A673 (cell line): Measurements from ENCODE around the gene ATIC. TPM values are rescaled to one million over a fixed set of nuclear protein-coding genes. Genes with fewer than 3 reads are reported as not detected.

Experiments used
- BruUV-seq: library from RNA; stranded (reverse); fragments of 400-500 nt; replicated peaks from 2 replicates; lab custom pipeline; 2021; lab: Mats Ljungman, UMichigan
- CTCF ChIA-PET: fragments of 300-600 bp; sonication (Branson Sonifier 250); formaldehyde crosslinking; loops from one replicate; lab custom pipeline; 2022; ENCODE audit warnings: antibody characterized with exemption; lab: Charles Lee
- POLR2A ChIA-PET: fragments of 300-600 bp; sonication (Branson Sonifier 250); formaldehyde crosslinking; loops from one replicate; lab custom pipeline; 2022; ENCODE audit warnings: antibody characterized with exemption; ENCODE audit not compliant: low non-redundant PET; lab: Charles Lee
- DNase-seq: peaks from one replicate; pipeline ENCODE4 v3.0.0-alpha.2; 2015; ENCODE audit warnings: low spot score
- H3K27ac ChIP-seq: fragments of 200-600 bp; sonication (generic); 2 replicates; pipeline ENCODE4 v1.5.1; 2016; ENCODE audit warnings: mixed run types, low read depth, mild to moderate bottlenecking, mixed read lengths, antibody characterized with exemption, low read length; ENCODE audit not compliant: poor library complexity, severe bottlenecking
- H3K27me3 ChIP-seq: fragments of 200-600 bp; sonication (generic); replicated peaks from 2 replicates; pipeline ENCODE4 v1.6.1; 2017; ENCODE audit warnings: mixed run types, low read depth, mild to moderate bottlenecking, mixed read lengths, antibody characterized with exemption, low read length; ENCODE audit not compliant: insufficient read depth, poor library complexity
- H3K36me3 ChIP-seq: fragments of 200-600 bp; sonication (generic); 2 replicates; pipeline ENCODE4 v1.6.1; 2016; ENCODE audit warnings: mixed run types, mild to moderate bottlenecking, mixed read lengths, antibody characterized with exemption, low read length; ENCODE audit not compliant: insufficient read depth, poor library complexity, severe bottlenecking
- H3K4me1 ChIP-seq: fragments of 200-600 bp; sonication (generic); 2 replicates; pipeline ENCODE4 v1.6.1; 2017; ENCODE audit warnings: mixed run types, mild to moderate bottlenecking, mixed read lengths, antibody characterized with exemption, low read length; ENCODE audit not compliant: insufficient read depth, poor library complexity, severe bottlenecking
- H3K4me3 ChIP-seq: fragments of 200-600 bp; sonication (generic); 2 replicates; pipeline ENCODE4 v1.5.1; 2016; ENCODE audit warnings: low read depth, mixed run types, mild to moderate bottlenecking, mixed read lengths, low read length; ENCODE audit not compliant: poor library complexity, severe bottlenecking
- H3K9me3 ChIP-seq: fragments of 200-600 bp; sonication (generic); 2 replicates; pipeline ENCODE4 v1.6.1; 2016; ENCODE audit warnings: mixed run types, low read depth, mild to moderate bottlenecking, mixed read lengths, antibody characterized with exemption, low read length; ENCODE audit not compliant: poor library complexity, severe bottlenecking
- CTCF ChIP-seq: fragments of 300-800, 200-600 bp; sonication (generic); conservative IDR thresholded peaks from 2 replicates; pipeline ENCODE4 v1.5.1; 2017; ENCODE audit warnings: low read depth, mild to moderate bottlenecking, antibody characterized with exemption, low read length, moderate library complexity, mixed read lengths
- EZH2 ChIP-seq: fragments of 200-600 bp; sonication (generic); IDR thresholded peaks from 2 replicates; pipeline ENCODE4 v1.6.1; 2017; ENCODE audit warnings: borderline replicate concordance, low read depth, mild to moderate bottlenecking, mixed read lengths, antibody characterized with exemption, low read length; ENCODE audit not compliant: poor library complexity, severe bottlenecking
- intact Hi-C: fragments of 100-400 bp; cut with micrococcal nuclease; formaldehyde crosslinking; loops from one replicate; pipeline ENCODE4 v1.10.0; 2022; ENCODE audit not compliant: unreplicated experiment
- total RNA-seq: library from RNA; stranded (reverse); gene quantifications from 2 replicates; pipeline ENCODE4 v1.2.3, GENCODE V29; 2021

The ATIC gene
- total RNA-seq, 1 experiment from 2014 or later = 328 TPM

DNA sequence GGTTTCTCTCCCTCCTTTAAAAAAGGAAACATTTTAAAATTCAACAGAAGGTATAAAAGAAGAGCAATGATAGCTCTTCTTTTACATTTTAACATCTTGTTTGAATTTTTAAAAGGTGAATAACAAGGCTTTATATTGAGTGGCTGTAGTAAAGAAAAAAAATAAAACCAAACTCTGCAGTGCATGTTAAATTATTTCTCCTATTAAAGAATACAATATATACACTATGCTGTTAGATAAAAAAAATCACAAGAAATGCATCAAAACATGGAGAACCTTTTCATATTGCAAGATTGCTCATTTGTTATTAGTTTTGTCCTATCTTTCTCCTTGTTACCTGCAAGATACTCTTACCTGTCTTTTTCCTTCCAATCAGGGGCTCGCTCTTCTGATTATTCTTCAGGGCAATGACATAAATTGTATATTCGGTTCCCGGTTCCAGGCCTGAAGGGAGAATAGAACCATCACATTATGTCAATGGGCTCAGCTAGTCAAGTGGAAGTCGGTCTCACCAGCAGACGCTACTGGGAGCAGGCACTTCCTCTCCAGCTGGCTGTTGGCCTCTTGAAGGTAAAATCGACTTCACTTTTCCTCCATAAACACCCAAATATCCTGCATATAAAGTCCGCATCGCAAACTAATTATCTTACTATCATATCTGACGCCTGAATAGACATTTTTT, 61.2 kb downstream of the ATIC start:
- POLR2A ChIA-PET = no interaction called here
- peaks cover 99% of the 10 kb centered on the region for H3K36me3 ChIP-seq
- no peak for TF ChIP-seq CTCF
- no peak for TF ChIP-seq EZH2
- H3K27me3 ChIP-seq = no peaks in the 10 kb centered on the region
- CTCF ChIA-PET = no interaction called here
- intact Hi-C loops = no loop called here
- DNase-seq = no peak
- no TSS peak for BruUV-seq
- no peaks in the 10 kb centered on the region for H3K4me1 ChIP-seq
- H3K9me3 ChIP-seq = no peaks in the 10 kb centered on the region
- no peak overlapping the region for H3K4me3 ChIP-seq
- H3K27ac ChIP-seq = peak overlapping the region; percentile 13

DNA sequence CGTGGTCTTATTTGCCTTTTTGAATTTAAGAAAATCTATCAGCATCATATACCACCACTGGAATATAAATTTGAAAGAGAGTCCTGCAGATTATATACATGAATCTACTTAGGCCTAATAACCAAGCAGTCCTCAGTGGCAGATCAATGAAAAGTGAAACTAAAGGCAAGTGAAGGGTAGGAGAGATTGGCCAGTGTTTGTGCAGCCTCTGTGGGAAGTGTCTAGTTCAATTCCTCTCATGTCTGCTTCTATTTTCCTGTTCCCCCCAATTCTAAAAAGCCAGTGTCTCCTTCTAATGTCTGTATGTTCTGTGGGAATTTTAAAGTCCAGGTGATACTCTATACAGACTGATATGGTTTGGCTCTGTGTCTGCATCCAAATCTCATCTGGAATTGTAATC, 62.1 kb downstream of the ATIC start:
- Histone ChIP-seq H3K27me3 (no peaks in the 10 kb centered on the region), H3K9me3 (no peaks in the 10 kb centered on the region), H3K4me1 (no peaks in the 10 kb centered on the region), H3K36me3 (peaks cover 99% of the 10 kb centered on the region), H3K4me3 (no peak overlapping the region), H3K27ac (peak overlapping the region; percentile 4)
- BruUV-seq = no TSS peak
- DNase-seq = no peak
- ChIA-PET CTCF (no interaction called here), POLR2A (no interaction called here)
- TF ChIP-seq EZH2 (no peak), CTCF (no peak)
- intact Hi-C loops = no loop called here

DNA sequence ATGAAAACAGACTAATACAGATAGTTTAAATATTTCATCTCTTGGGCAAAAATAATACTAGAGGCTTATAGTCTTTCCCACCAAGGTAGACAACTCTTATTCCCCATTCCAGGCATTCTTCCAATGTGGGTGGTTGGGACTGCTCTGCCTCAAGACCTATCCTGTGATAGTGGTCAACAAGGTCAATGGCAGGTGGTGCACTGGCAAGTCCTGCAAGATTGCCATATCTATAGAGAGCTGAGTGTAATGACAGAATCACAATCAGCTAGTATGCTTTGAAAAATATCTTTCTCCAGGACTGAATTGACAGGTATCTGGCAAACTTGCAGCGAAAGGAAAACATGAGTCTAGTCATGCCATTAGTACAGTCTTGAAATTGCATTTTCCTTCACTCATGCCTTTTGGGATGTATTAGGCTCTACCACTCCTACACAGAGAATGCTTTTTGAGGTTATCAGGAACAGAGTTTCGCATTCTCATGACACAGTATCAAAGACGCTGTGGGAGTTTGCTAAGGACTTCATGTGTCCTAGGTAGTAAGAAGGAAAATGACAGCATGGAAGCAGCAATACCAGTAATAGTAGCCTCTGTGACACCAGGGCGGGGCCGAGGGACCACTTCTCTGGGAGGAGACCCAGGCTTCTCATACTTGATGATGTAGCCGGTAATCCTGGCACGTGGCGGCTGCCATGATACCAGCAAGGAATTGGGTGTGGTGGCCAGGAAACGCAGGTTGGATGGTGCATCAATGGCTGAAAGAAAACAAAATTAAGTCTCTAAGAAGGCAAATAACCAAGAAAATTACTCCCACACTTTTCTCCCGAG, 63.0 kb downstream of the ATIC start:
- TF ChIP-seq EZH2 (no peak), CTCF (no peak)

More for the DNA sequence above, 63.0 kb downstream of the ATIC start:
- no peak for DNase-seq
- Histone ChIP-seq H3K27me3 (no peaks in the 10 kb centered on the region), H3K36me3 (peaks cover 99% of the 10 kb centered on the region), H3K27ac (peak overlapping the region; percentile 4), H3K9me3 (no peaks in the 10 kb centered on the region), H3K4me3 (no peak overlapping the region), H3K4me1 (no peaks in the 10 kb centered on the region)
- POLR2A ChIA-PET = no interaction called here
- BruUV-seq = no TSS peak
- intact Hi-C loops = no loop called here
- CTCF ChIA-PET = no interaction called here
